Liver (tissue), 9 donors: ENCODE measurements around the gene TDRD5. TPM values are rescaled to one million over a fixed set of nuclear protein-coding genes. Genes with fewer than 3 reads are reported as not detected.

Experiments
- DNase-seq: peaks from one replicate; pipeline ENCODE4 v3.0.0-alpha.2; 2017; ENCODE audit warnings: low spot score
- H3K27ac ChIP-seq, 2 donors: one replicate each; pipeline ENCODE4 v1.7.0; 2013; ENCODE audit warnings: inconsistent platforms in 2 of 2, low read length in 2 of 2, control low read depth in 1 of 2, low read depth in 1 of 2, mild to moderate bottlenecking in 1 of 2
- H3K27me3 ChIP-seq, 4 donors: one replicate each; pipeline versions ENCODE4 v1.6.1 to v1.7.0; 2013; ENCODE audit warnings: low read length in 3 of 4, inconsistent platforms in 1 of 4, mild to moderate bottlenecking in 1 of 4, moderate library complexity in 1 of 4; ENCODE audit not compliant: control insufficient read depth in 4 of 4, insufficient read depth in 4 of 4
- H3K36me3 ChIP-seq, 4 donors: one replicate each; pipeline versions ENCODE4 v1.6.1 to v1.7.0; 2013; ENCODE audit warnings: low read length in 3 of 4, mild to moderate bottlenecking in 3 of 4, low read depth in 1 of 4, moderate library complexity in 1 of 4; ENCODE audit not compliant: control insufficient read depth in 4 of 4, insufficient read depth in 3 of 4
- H3K4me1 ChIP-seq, 4 donors: one replicate each; pipeline versions ENCODE4 v1.6.1 to v1.7.0; 2013; ENCODE audit warnings: low read length in 3 of 4, mild to moderate bottlenecking in 3 of 4, moderate library complexity in 1 of 4; ENCODE audit not compliant: control insufficient read depth in 4 of 4, insufficient read depth in 4 of 4
- H3K4me3 ChIP-seq, 3 donors: one replicate each; pipeline versions ENCODE4 v1.6.1 to v1.7.0; 2013; ENCODE audit warnings: low read length in 3 of 3, control low read depth in 1 of 3, low read depth in 1 of 3, mild to moderate bottlenecking in 1 of 3
- H3K9ac ChIP-seq, 2 donors: one replicate each; pipeline ENCODE4 v1.7.0; 2013; ENCODE audit warnings: low read length in 2 of 2, mild to moderate bottlenecking in 2 of 2, moderate library complexity in 2 of 2, control low read depth in 1 of 2, low read depth in 1 of 2
- H3K9me3 ChIP-seq, 4 donors: one replicate each; pipeline versions ENCODE4 v1.6.1 to v1.7.0; 2013; ENCODE audit warnings: low read length in 3 of 4; ENCODE audit not compliant: control insufficient read depth in 4 of 4
- EGR1 ChIP-seq, 2 donors: IDR thresholded peaks; 2 replicates each; pipeline ENCODE4 v1.6.1; 2016 to 2018; ENCODE audit warnings: antibody characterized with exemption in 2 of 2, low read depth in 2 of 2
- FOXA1 ChIP-seq: IDR thresholded peaks from 2 replicates; pipeline ENCODE4 v1.6.1; 2016; ENCODE audit warnings: antibody characterized with exemption
- FOXA2 ChIP-seq: IDR thresholded peaks from 2 replicates; pipeline ENCODE4 v1.6.1; 2016; ENCODE audit warnings: antibody characterized with exemption
- GABPA ChIP-seq, 2 donors: IDR thresholded peaks in 1 of 2; conservative IDR thresholded peaks in 1 of 2; 2 replicates each; pipeline ENCODE4 v1.6.1; 2016; ENCODE audit warnings: antibody characterized with exemption in 2 of 2, mild to moderate bottlenecking in 1 of 2, moderate library complexity in 1 of 2
- HNF4A ChIP-seq, 2 donors: conservative IDR thresholded peaks; 2 replicates each; pipeline ENCODE4 v1.6.1; 2016; ENCODE audit warnings: antibody characterized with exemption in 2 of 2, mild to moderate bottlenecking in 2 of 2
- HNF4G ChIP-seq: IDR thresholded peaks from 2 replicates; pipeline ENCODE4 v1.6.1; 2016; ENCODE audit warnings: antibody characterized with exemption
- JUND ChIP-seq, 2 donors: IDR thresholded peaks; 2 replicates each; pipeline ENCODE4 v1.6.1; 2016; ENCODE audit warnings: antibody characterized with exemption in 2 of 2
- NR2F2 ChIP-seq: IDR thresholded peaks from 2 replicates; pipeline ENCODE4 v1.6.1; 2016; ENCODE audit warnings: antibody characterized with exemption
- RAD21 ChIP-seq, 2 donors: IDR thresholded peaks; 2 replicates each; pipeline ENCODE4 v1.6.1; 2016; ENCODE audit warnings: antibody characterized with exemption in 2 of 2, mild to moderate bottlenecking in 2 of 2
- RXRA ChIP-seq, 2 donors: IDR thresholded peaks; 2 replicates each; pipeline ENCODE4 v1.6.1; 2017 to 2018; ENCODE audit warnings: antibody characterized with exemption in 2 of 2, mild to moderate bottlenecking in 1 of 2
- SP1 ChIP-seq: IDR thresholded peaks from 2 replicates; pipeline ENCODE4 v1.6.1; 2018; ENCODE audit warnings: antibody characterized with exemption, mild to moderate bottlenecking
- TAF1 ChIP-seq: conservative IDR thresholded peaks from 2 replicates; pipeline ENCODE4 v1.6.1; 2016; ENCODE audit warnings: antibody characterized with exemption, mild to moderate bottlenecking
- YY1 ChIP-seq: IDR thresholded peaks from 2 replicates; pipeline ENCODE4 v1.6.1; 2016; ENCODE audit warnings: antibody characterized with exemption, mild to moderate bottlenecking
- WGBS: extraction: QIAGEN DNeasy Blood & Tissue Kit; methylation state at CpG from one replicate; pipeline ENCODE4 v1.1.7; 2013; 5-methylcytosine and 5-hydroxymethylcytosine counted together
- polyA plus RNA-seq, 2 donors: library from polyadenylated mRNA; stranded (reverse) in 1 of 2; unstranded in 1 of 2; fragments of 200-250 nt in 1 of 2; fragments of >200 nt in 1 of 2; fragmentation: Nextera tagmentation in 1 of 2; extraction: Ambion mirVana in 1 of 2; gene quantifications; one replicate each; pipeline versions ENCODE4 v1.2.1 to v1.2.3, GENCODE V29; 2013 to 2015
- total RNA-seq, 2 donors: library from RNA; depleted of rRNA; stranded (reverse); fragments of >200 nt; gene quantifications; one replicate each; pipeline ENCODE4 v1.2.3, GENCODE V29; 2014
- TF ChIP-seq, protein P1 (sequence below): IDR thresholded peaks from 2 replicates; pipeline ENCODE4 v1.6.1; 2016; ENCODE audit warnings: antibody characterized with exemption
- TF ChIP-seq, protein P2 (sequence below): fragments of 150-350 bp; IDR thresholded peaks from 2 replicates; pipeline ENCODE4 v1.5.1; 2017; ENCODE audit warnings: improper control_type of control experiment, low read depth, low read length; ENCODE audit not compliant: missing input control
- TF ChIP-seq, protein P3 (sequence below): IDR thresholded peaks from 2 replicates; pipeline ENCODE4 v1.6.1; 2016; ENCODE audit warnings: antibody characterized with exemption
- TF ChIP-seq, protein P4 (sequence below): IDR thresholded peaks from 2 replicates; pipeline ENCODE4 v1.6.1; 2016; ENCODE audit warnings: antibody characterized with exemption, mild to moderate bottlenecking
- TF ChIP-seq, protein P5 (sequence below): IDR thresholded peaks from 2 replicates; pipeline ENCODE4 v1.6.1; 2016; ENCODE audit warnings: antibody characterized with exemption
- donor health status: healthy.
- donor health status: healthy.
- donor health status: healthy.
- donor health status: healthy.
- donor health status: healthy.

Gene TDRD5
- total and polyA plus RNA-seq, 4 donors, result not detected

DNA sequence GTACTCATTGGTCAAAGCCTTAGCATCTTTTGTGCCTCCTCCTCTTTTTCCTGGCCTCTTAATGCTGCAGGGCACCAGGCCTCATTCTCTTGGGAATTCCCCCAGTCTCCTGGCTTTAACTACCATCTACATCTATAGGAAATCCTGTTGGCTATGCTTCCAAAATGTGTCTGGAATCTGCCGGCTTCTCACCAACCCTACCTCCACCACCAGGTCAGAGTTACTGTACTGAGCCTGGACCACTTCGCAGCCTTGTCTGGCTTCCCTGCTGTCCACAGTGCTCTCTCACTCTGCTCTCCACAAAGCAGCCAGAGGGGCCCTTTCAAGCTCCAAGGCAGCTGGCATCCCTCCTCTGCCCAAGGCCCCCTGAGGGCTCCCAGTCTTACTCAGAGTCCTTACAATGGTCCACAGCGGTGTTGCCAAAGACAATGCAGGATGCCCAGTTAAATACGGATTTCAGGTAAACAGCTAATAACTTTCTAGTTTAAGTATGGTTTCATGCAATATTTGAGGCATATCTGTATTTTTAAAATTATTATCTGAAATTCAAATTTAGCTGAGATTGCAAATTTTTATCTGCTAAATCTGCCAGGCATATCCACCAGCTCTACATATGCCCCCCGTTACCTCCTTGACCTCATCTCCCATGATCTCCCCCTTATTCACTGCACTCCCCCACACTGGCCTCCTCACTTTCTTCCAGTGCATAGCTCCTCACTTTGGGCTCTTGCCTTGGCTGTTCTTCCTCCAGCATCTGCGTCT lies 117.0 kb downstream of the TDRD5 start:
- no peak for DNase-seq
- no peaks in the 10 kb centered on the region for H3K9me3 ChIP-seq
- H3K36me3 ChIP-seq, result no peaks in the 10 kb centered on the region
- WGBS, result 84% methylated on average over 6 of the region's 6 CpGs
- TF ChIP-seq, protein P1, sequence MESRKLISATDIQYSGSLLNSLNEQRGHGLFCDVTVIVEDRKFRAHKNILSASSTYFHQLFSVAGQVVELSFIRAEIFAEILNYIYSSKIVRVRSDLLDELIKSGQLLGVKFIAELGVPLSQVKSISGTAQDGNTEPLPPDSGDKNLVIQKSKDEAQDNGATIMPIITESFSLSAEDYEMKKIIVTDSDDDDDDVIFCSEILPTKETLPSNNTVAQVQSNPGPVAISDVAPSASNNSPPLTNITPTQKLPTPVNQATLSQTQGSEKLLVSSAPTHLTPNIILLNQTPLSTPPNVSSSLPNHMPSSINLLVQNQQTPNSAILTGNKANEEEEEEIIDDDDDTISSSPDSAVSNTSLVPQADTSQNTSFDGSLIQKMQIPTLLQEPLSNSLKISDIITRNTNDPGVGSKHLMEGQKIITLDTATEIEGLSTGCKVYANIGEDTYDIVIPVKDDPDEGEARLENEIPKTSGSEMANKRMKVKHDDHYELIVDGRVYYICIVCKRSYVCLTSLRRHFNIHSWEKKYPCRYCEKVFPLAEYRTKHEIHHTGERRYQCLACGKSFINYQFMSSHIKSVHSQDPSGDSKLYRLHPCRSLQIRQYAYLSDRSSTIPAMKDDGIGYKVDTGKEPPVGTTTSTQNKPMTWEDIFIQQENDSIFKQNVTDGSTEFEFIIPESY, result no peak
- TF ChIP-seq JUND (IDR thresholded peaks at IDR 0.05) (no peak), TAF1 (no peak), FOXA2 (no peak), YY1 (no peak), FOXA1 (no peak), SP1 (no peak), HNF4G (no peak), EGR1 (IDR thresholded peaks at IDR 0.05; ENCODE audit: low read depth in 2 of 2) (no peak), HNF4A (conservative IDR thresholded peaks at IDR 0.05) (no peak), RAD21 (IDR thresholded peaks at IDR 0.05) (no peak), RXRA (IDR thresholded peaks at IDR 0.05) (no peak), NR2F2 (no peak), GABPA (IDR thresholded peaks at IDR 0.05 in 1 of 2, conservative IDR thresholded peaks at IDR 0.05 in 1 of 2) (no peak)
- TF ChIP-seq, protein P2, sequence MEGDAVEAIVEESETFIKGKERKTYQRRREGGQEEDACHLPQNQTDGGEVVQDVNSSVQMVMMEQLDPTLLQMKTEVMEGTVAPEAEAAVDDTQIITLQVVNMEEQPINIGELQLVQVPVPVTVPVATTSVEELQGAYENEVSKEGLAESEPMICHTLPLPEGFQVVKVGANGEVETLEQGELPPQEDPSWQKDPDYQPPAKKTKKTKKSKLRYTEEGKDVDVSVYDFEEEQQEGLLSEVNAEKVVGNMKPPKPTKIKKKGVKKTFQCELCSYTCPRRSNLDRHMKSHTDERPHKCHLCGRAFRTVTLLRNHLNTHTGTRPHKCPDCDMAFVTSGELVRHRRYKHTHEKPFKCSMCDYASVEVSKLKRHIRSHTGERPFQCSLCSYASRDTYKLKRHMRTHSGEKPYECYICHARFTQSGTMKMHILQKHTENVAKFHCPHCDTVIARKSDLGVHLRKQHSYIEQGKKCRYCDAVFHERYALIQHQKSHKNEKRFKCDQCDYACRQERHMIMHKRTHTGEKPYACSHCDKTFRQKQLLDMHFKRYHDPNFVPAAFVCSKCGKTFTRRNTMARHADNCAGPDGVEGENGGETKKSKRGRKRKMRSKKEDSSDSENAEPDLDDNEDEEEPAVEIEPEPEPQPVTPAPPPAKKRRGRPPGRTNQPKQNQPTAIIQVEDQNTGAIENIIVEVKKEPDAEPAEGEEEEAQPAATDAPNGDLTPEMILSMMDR, result no peak
- TF ChIP-seq, protein P3, sequence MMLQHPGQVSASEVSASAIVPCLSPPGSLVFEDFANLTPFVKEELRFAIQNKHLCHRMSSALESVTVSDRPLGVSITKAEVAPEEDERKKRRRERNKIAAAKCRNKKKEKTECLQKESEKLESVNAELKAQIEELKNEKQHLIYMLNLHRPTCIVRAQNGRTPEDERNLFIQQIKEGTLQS, result no peak
- TF ChIP-seq, protein P4, sequence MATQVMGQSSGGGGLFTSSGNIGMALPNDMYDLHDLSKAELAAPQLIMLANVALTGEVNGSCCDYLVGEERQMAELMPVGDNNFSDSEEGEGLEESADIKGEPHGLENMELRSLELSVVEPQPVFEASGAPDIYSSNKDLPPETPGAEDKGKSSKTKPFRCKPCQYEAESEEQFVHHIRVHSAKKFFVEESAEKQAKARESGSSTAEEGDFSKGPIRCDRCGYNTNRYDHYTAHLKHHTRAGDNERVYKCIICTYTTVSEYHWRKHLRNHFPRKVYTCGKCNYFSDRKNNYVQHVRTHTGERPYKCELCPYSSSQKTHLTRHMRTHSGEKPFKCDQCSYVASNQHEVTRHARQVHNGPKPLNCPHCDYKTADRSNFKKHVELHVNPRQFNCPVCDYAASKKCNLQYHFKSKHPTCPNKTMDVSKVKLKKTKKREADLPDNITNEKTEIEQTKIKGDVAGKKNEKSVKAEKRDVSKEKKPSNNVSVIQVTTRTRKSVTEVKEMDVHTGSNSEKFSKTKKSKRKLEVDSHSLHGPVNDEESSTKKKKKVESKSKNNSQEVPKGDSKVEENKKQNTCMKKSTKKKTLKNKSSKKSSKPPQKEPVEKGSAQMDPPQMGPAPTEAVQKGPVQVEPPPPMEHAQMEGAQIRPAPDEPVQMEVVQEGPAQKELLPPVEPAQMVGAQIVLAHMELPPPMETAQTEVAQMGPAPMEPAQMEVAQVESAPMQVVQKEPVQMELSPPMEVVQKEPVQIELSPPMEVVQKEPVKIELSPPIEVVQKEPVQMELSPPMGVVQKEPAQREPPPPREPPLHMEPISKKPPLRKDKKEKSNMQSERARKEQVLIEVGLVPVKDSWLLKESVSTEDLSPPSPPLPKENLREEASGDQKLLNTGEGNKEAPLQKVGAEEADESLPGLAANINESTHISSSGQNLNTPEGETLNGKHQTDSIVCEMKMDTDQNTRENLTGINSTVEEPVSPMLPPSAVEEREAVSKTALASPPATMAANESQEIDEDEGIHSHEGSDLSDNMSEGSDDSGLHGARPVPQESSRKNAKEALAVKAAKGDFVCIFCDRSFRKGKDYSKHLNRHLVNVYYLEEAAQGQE, result no peak
- TF ChIP-seq, protein P5, sequence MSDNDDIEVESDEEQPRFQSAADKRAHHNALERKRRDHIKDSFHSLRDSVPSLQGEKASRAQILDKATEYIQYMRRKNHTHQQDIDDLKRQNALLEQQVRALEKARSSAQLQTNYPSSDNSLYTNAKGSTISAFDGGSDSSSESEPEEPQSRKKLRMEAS, result no peak
- H3K4me1 ChIP-seq, result peaks cover 0 to 5% (median 3%) of the 10 kb centered on the region in 4 donors
- H3K27ac ChIP-seq, result no peak overlapping the region
- H3K9ac ChIP-seq, result no peak overlapping the region
- no peak overlapping the region for H3K4me3 ChIP-seq
- no peaks in the 10 kb centered on the region for H3K27me3 ChIP-seq
